Chondrocyte (in vitro differentiated cells): ENCODE results near the gene SDS. TPM values are rescaled to one million over a fixed set of nuclear protein-coding genes. Genes with fewer than 3 reads are reported as not detected.

ENCODE experiments used
- DNase-seq: peaks from one replicate; pipeline ENCODE4 v3.0.0; 2021; ENCODE audit warnings: mixed read lengths, low spot score
- H3K27ac Mint-ChIP-seq: one replicate; pipeline ENCODE4 v1.8.0; 2021; ENCODE audit warnings: mild to moderate bottlenecking, moderate library complexity, mixed read lengths; ENCODE audit not compliant: unreplicated experiment
- H3K27me3 Mint-ChIP-seq: 2 replicates; pipeline ENCODE4 v1.8.0; 2021; ENCODE audit warnings: low read depth, mixed read lengths
- H3K36me3 Mint-ChIP-seq: 2 replicates; pipeline ENCODE4 v1.8.0; 2021; ENCODE audit warnings: low read depth, mixed read lengths
- H3K4me1 Mint-ChIP-seq: 2 replicates; pipeline ENCODE4 v1.8.0; 2021; ENCODE audit warnings: low read depth, mild to moderate bottlenecking, mixed read lengths
- H3K4me3 Mint-ChIP-seq: one replicate; pipeline ENCODE4 v1.8.0; 2021; ENCODE audit warnings: mild to moderate bottlenecking, moderate library complexity, mixed read lengths; ENCODE audit not compliant: unreplicated experiment
- H3K9me3 Mint-ChIP-seq: 2 replicates; pipeline ENCODE4 v1.8.0; 2021; ENCODE audit warnings: low read depth, mixed read lengths
- CTCF ChIP-seq: fragments of 200-600 bp; sonication (generic); IDR thresholded peaks from 2 replicates; pipeline ENCODE4 v1.5.0; 2021; ENCODE audit warnings: antibody characterized with exemption, mild to moderate bottlenecking, moderate library complexity
- total RNA-seq: library from RNA; stranded (reverse); gene quantifications from 3 replicates; pipeline ENCODE4 v1.2.1, GENCODE V29; 2021

SDS gene
- total RNA-seq, 1 donor from 2014 or later: not detected

- Mint-ChIP-seq H3K27ac (no peak overlapping the region), H3K9me3 (no peaks in the 10 kb centered on the region), H3K27me3 (no peaks in the 10 kb centered on the region), H3K4me1 (no peaks in the 10 kb centered on the region), H3K4me3 (no peak overlapping the region), H3K36me3 (peaks cover 11% of the 10 kb centered on the region)
- TF ChIP-seq CTCF: no peak
- DNase-seq: no peak
These were observed 13.3 kb downstream of the SDS start for GRCh38 chr12:113390064-113391043.

DNA sequence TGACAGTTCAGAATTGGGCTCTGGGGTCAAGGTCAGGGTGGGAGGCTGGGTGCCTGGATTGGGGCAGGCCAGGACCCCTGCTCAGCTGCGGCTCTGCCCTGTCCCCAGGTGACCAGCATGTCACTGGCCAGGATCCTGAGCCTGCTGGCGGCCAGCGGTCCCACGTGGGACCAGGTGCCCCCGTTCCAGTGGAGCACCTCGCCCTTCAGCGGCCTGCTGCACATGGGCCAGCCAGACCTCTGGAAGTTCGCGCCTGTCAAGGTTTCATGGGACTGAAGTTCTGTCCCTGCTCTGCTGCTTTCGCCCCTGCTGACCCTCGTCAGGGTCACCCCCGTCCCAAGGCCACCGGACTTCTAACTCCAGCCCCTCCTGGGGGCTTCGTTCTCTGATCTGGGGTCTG is 15.3 kb downstream of the SDS start:
- peaks cover 20% of the 10 kb centered on the region for H3K36me3 Mint-ChIP-seq
- DNase-seq: no peak
- H3K27ac Mint-ChIP-seq: no peak overlapping the region
- H3K27me3 Mint-ChIP-seq: no peaks in the 10 kb centered on the region
- H3K4me1 Mint-ChIP-seq: no peaks in the 10 kb centered on the region
- no peaks in the 10 kb centered on the region for H3K9me3 Mint-ChIP-seq
- no peak for TF ChIP-seq CTCF
- H3K4me3 Mint-ChIP-seq: no peak overlapping the region

- H3K4me1 Mint-ChIP-seq: no peaks in the 10 kb centered on the region
- no peak for DNase-seq
- H3K27ac Mint-ChIP-seq: no peak overlapping the region
- no peak for TF ChIP-seq CTCF
- H3K9me3 Mint-ChIP-seq: no peaks in the 10 kb centered on the region
- no peak overlapping the region for H3K4me3 Mint-ChIP-seq
- H3K36me3 Mint-ChIP-seq: peaks cover 20% of the 10 kb centered on the region
- no peaks in the 10 kb centered on the region for H3K27me3 Mint-ChIP-seq
These were observed 16.1 kb downstream of the SDS start for GRCh38 chr12:113387631-113388030.

DNA sequence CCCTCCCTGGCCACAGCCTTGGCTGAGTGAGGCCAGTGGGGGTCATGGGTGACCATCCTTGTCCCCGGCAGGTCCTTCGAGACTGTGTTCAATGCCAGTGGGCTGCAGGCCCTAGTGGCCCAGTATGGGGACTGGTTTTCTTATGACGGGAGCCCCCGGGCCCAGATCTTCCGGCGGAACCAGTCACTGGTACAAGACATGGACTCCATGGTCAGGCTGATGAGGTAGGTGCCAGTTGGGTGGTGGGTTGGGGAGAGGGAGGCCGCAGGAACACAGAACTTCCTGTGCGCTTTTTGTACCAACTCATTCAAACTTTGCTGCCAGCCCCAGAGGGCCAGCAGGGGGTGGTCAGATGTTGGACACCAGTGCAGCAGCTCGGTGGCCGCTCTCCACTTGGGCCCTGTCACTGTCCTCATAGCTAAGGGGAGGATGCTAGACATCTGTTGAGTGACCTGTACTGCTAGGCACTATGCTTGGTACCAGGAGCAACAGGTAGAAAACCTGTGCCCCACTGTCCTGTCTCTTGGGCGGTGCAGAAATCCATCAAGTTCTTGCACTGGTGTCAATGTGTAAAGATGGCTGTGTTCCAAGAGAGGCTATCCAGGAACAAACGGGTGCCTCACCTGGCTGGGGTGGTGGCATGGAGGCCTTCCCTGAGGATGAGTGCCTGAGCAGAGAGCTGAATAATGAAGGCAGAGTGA is 16.7 kb downstream of the SDS start:
- Mint-ChIP-seq H3K27me3 (no peaks in the 10 kb centered on the region), H3K27ac (no peak overlapping the region), H3K36me3 (peaks cover 20% of the 10 kb centered on the region), H3K9me3 (no peaks in the 10 kb centered on the region), H3K4me1 (no peaks in the 10 kb centered on the region), H3K4me3 (no peak overlapping the region)
- DNase-seq: no peak
- no peak for TF ChIP-seq CTCF

DNA sequence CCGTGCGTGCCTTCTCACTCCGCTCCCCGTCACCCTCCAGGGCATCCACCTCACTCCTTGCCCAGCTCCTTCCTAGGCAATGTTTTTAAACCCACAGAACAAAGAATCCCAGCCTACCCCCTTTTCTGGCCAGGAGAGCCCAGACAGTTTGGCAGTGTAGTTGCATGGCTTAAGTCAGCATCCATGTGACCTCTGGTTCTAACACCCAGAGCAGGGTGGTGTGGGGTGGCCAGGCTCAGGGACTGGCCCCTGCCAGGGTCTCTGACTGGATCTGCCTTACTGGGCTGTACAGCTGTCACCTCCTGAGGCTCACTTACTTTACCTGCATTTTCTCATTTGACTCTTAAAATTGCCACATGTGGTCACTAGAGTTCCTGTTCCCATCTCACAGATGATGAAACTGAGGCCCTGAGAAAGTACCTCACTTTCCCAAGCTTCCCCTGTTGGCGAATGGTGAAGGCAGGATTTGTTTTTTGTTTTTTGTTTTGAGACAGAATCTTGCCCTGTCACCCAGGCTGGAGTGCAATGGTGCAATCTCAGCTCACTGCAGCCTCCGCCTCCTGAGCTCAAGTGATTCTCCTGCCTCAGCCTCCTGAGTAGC is 18.3 kb downstream of the SDS start:
- no peak for TF ChIP-seq CTCF
- no peaks in the 10 kb centered on the region for H3K9me3 Mint-ChIP-seq
- H3K4me1 Mint-ChIP-seq: no peaks in the 10 kb centered on the region
- no peaks in the 10 kb centered on the region for H3K27me3 Mint-ChIP-seq
- peaks cover 22% of the 10 kb centered on the region for H3K36me3 Mint-ChIP-seq
- no peak overlapping the region for H3K27ac Mint-ChIP-seq
- no peak for DNase-seq
- no peak overlapping the region for H3K4me3 Mint-ChIP-seq
